HepG2 (cell line): ENCODE data around the gene CRK. TPM values are rescaled to one million over a fixed set of nuclear protein-coding genes. Genes with fewer than 3 reads are reported as not detected.

Experiments
- ATAC-seq: fragments of 200-7000 bp; cut with Tn5 transposase; 3 replicates; pipeline ENCODE4 v1.9.1; 2020; ENCODE audit warnings: mild to moderate bottlenecking, moderate library complexity
- BruUV-seq: library from RNA; stranded (reverse); fragments of 400-500 nt; replicated peaks from 2 replicates; lab custom pipeline; 2021; lab: Mats Ljungman, UMichigan
- CTCF ChIA-PET: fragments of 300-600 bp; formaldehyde crosslinking; extraction: SDS; loops from one replicate; lab custom pipeline; 2021; ENCODE audit warnings: low total read pairs, inconsistent platforms, low intra/inter-chr PET ratio; lab: Yijun Ruan, JAX
- POLR2A ChIA-PET: fragments of 350-600 bp; sonication (Branson Sonifier 250); formaldehyde crosslinking; loops from one replicate; lab custom pipeline; 2020; ENCODE audit warnings: antibody characterized with exemption, inconsistent platforms; lab: Yijun Ruan, JAX
- DNase-seq: peaks from one replicate; pipeline ENCODE4 v3.0.0-alpha.2; 2015; ENCODE audit warnings: low spot score
- FAIRE-seq: peaks from 3 replicates; lab custom pipeline; 2011; peaks lifted over from hg19 to GRCh38; lab: Jason Lieb, UNC
- H2AFZ ChIP-seq: one replicate; pipeline ENCODE4 v1.6.1; 2011; ENCODE audit warnings: low read length, inconsistent platforms
- H3K27ac ChIP-seq: fragments of 300-600 bp; 3 replicates; pipeline ENCODE4 v1.8.0; 2011; ENCODE audit warnings: mixed run types, mild to moderate bottlenecking, mixed read lengths, low read length, inconsistent platforms; ENCODE audit not compliant: insufficient read depth; ENCODE audit errors: extremely low read length
- H3K27me3 ChIP-seq, 2 experiments: fragments of 200-600 bp in 1 of 2; 2 replicates in 1 of 2; 3 replicates in 1 of 2; pipeline versions ENCODE4 v1.6.0 to v1.8.0; 2011; ENCODE audit warnings: low read length in 2 of 2, mild to moderate bottlenecking in 2 of 2, moderate library complexity in 2 of 2, inconsistent platforms in 1 of 2; ENCODE audit not compliant: insufficient read depth in 2 of 2, control insufficient read depth in 1 of 2
- H3K36me3 ChIP-seq, 2 experiments: fragments of 200-600 bp in 1 of 2; replicated peaks in 1 of 2; 2 replicates in 1 of 2; 3 replicates in 1 of 2; pipeline versions ENCODE4 v1.5.1 to v1.8.0; 2011; ENCODE audit warnings: low read length in 2 of 2, inconsistent platforms in 1 of 2; ENCODE audit not compliant: insufficient read depth in 2 of 2, control insufficient read depth in 1 of 2
- H3K4me1 ChIP-seq: 2 replicates; pipeline ENCODE4 v1.5.1; 2012; ENCODE audit warnings: low read length, inconsistent platforms; ENCODE audit not compliant: insufficient read depth
- H3K4me2 ChIP-seq: 2 replicates; pipeline ENCODE4 v1.6.0; 2011; ENCODE audit warnings: low read depth, low read length, inconsistent platforms
- H3K4me3 ChIP-seq, 3 experiments: fragments of 200-600 bp in 1 of 3; sonication (generic), shearing (Covaris generic) in 1 of 3; replicated peaks in 1 of 3; 2 replicates each; pipeline ENCODE4 v1.5.1; 2011 to 2016; ENCODE audit warnings: low read length in 3 of 3, inconsistent platforms in 2 of 3, low read depth in 2 of 3, mild to moderate bottlenecking in 2 of 3, control low read depth in 1 of 3, mixed read lengths in 1 of 3; ENCODE audit not compliant: insufficient read depth in 1 of 3
- H3K79me2 ChIP-seq: one replicate; pipeline ENCODE4 v1.6.1; 2011; ENCODE audit warnings: low read length, inconsistent platforms; ENCODE audit not compliant: insufficient read depth
- H3K9ac ChIP-seq: 2 replicates; pipeline ENCODE4 v1.6.0; 2011; ENCODE audit warnings: mild to moderate bottlenecking, low read depth, low read length, inconsistent platforms; ENCODE audit not compliant: insufficient read depth
- H3K9me3 ChIP-seq: 2 replicates; pipeline ENCODE4 v1.5.1; 2012; ENCODE audit warnings: mild to moderate bottlenecking, low read length
- H4K20me1 ChIP-seq: 2 replicates; pipeline ENCODE4 v1.6.0; 2011; ENCODE audit warnings: inconsistent platforms, mild to moderate bottlenecking, low read length, moderate library complexity; ENCODE audit not compliant: insufficient read depth
- AGO2 ChIP-seq: fragments of 200-400 bp; formaldehyde crosslinking; optimal IDR thresholded peaks from 2 replicates; pipeline ENCODE3; 2017; ENCODE audit warnings: mild to moderate bottlenecking, low read depth, low read length, moderate library complexity
- AKAP8 ChIP-seq: sonication (generic); formaldehyde crosslinking; IDR thresholded peaks from 2 replicates; pipeline ENCODE4 v1.5.1; 2020; ENCODE audit warnings: mild to moderate bottlenecking, missing genetic modification reagents
- BRD4 ChIP-seq: sonication (generic); formaldehyde crosslinking; IDR thresholded peaks from 2 replicates; pipeline ENCODE4 v1.4.0; 2020; ENCODE audit warnings: missing genetic modification reagents
- ELF1 ChIP-seq: sonication (generic); formaldehyde crosslinking; IDR thresholded peaks from 2 replicates; pipeline ENCODE4 v1.4.0; 2020; ENCODE audit warnings: missing genetic modification reagents
- GABPB1 ChIP-seq: IDR thresholded peaks from 2 replicates; pipeline ENCODE4 v1.6.1; 2016; ENCODE audit warnings: mild to moderate bottlenecking, missing genetic modification reagents, moderate library complexity, missing compliant biosample characterization
- HNRNPL ChIP-seq: fragments of 200-400 bp; formaldehyde crosslinking; IDR thresholded peaks from 2 replicates; pipeline ENCODE4 v1.6.1; 2017; ENCODE audit warnings: mild to moderate bottlenecking, low read depth, low read length
- KDM2A ChIP-seq: sonication (generic); formaldehyde crosslinking; IDR thresholded peaks from 2 replicates; pipeline ENCODE4 v1.4.0; 2020; ENCODE audit warnings: low read depth, missing genetic modification reagents, borderline replicate concordance
- PRMT3 ChIP-seq: sonication (generic); formaldehyde crosslinking; IDR thresholded peaks from 2 replicates; pipeline ENCODE4 v1.8.1; 2022; ENCODE audit warnings: low read depth, mild to moderate bottlenecking, moderate library complexity, missing genetic modification reagents, borderline replicate concordance
- ZFX ChIP-seq: sonication (generic); formaldehyde crosslinking; IDR thresholded peaks from 2 replicates; pipeline ENCODE4 v1.4.0; 2020; ENCODE audit warnings: mild to moderate bottlenecking, low read depth, missing genetic modification reagents, moderate library complexity
- ZFY ChIP-seq: sonication (generic); formaldehyde crosslinking; IDR thresholded peaks from 2 replicates; pipeline ENCODE4 v1.4.0; 2020; ENCODE audit warnings: missing genetic modification reagents
- ZNF687 ChIP-seq: sonication (generic); formaldehyde crosslinking; IDR thresholded peaks from 2 replicates; pipeline ENCODE4 v1.5.1; 2020; ENCODE audit warnings: mild to moderate bottlenecking, missing genetic modification reagents, moderate library complexity
- ZNF772 ChIP-seq: sonication (generic); formaldehyde crosslinking; IDR thresholded peaks from 2 replicates; pipeline ENCODE4 v1.5.0; 2020; ENCODE audit warnings: mild to moderate bottlenecking, missing genetic modification reagents
- ZSCAN22 ChIP-seq: sonication (generic); formaldehyde crosslinking; IDR thresholded peaks from 2 replicates; pipeline ENCODE4 v1.4.0; 2020; ENCODE audit warnings: mild to moderate bottlenecking, missing genetic modification reagents
- WGBS: methylation state at CpG from one replicate; pipeline ENCODE4 v1.1.6; 2017; ENCODE audit warnings: low lambda C conversion rate; 5-methylcytosine and 5-hydroxymethylcytosine counted together
- in situ Hi-C: cut with HindIII; loops from 2 replicates; pipeline ENCODE4 v1.10.0; 2017; ENCODE audit warnings: low pct_unique_long_range_greater_than_20kb; ENCODE audit not compliant: extremely low pct_ligation_motif_present
- intact Hi-C: fragments of 100-400 bp; cut with micrococcal nuclease; formaldehyde crosslinking; loops from one replicate; pipeline ENCODE4 v1.10.0; 2022; ENCODE audit not compliant: unreplicated experiment
- polyA plus RNA-seq, 8 experiments: library from polyadenylated mRNA; depleted of rRNA in 3 of 8; stranded (reverse) in 7 of 8; unstranded in 1 of 8; fragments of >200 nt; fragmentation: Illumina TruSeq in 4 of 8; extraction: Trizol in 4 of 8; gene quantifications; 2 replicates each; pipeline versions ENCODE4 v1.2.1 to v1.2.3, GENCODE V29; 2011 to 2016; ENCODE audit warnings: low read depth in 4 of 8, missing spikeins in 1 of 8, mixed read lengths in 1 of 8; ENCODE audit not compliant: insufficient read depth in 1 of 8
- total RNA-seq, 5 experiments: library from RNA; depleted of rRNA; stranded (reverse); fragments of >200 nt; fragmentation: Illumina TruSeq; extraction: Trizol; gene quantifications; 2 replicates each; pipeline ENCODE4 v1.2.3, GENCODE V29; 2016; ENCODE audit warnings: low read depth in 1 of 5
- TF ChIP-seq, protein P1 (sequence below): sonication (generic); formaldehyde crosslinking; IDR thresholded peaks from 2 replicates; pipeline ENCODE4 v1.8.0; 2022; ENCODE audit warnings: low read depth, missing genetic modification reagents

The CRK gene
- total and polyA plus RNA-seq, 2 of the 13 experiments (the other 11 are each of a cell fraction or from before 2014, with no cell fraction given): 47.4 to 54.2 TPM

DNA sequence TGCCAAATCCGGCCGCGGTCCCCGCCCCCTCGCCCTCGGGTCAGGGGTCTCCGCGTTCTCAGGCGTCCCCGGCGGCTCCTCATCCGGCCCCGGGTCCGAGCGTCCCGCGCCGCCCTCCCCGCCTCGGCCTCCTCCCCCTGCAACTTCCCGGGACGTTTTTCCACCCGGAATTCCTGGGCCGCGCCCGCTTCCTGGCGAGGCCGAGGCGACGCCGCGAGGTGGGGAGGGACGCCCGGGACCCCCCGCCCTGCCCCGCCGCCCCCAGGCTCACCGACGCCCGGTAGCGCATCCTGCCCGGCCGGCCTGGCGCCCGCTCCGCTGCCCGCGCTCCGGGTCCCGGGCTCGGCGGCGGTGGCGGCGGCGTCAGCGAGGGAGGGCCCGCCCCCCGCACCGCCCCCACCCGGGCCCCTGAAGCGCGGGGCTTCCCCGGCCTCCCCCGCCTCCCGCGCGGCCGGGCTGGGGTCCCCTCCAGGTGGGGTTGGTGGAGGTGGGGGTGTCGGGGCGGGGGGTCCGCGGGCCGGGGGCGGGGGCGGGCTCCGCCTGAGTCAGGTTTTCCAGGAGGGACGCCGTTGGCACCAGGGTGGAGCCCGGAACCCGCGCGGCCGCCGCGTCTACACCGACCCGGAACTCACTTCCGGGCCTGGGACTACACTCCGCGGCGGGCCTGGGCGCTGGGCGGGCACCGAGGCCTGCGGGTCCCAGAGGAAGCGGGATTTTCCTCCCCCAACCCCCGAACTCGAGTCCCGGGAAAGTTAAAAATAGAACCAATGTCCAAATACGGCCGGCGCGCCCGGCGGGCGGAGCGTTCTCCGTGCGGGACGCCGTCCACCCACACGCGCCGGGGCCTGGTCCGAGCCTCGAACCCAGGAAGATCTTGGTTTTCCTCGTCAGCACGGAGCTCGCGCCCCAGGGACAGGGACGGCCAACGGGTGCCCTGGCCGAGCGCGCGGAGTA is 29.7 kb upstream of the CRK start:
- in situ Hi-C loops: no loop called here
- peaks cover 5 to 19% of the 10 kb centered on the region in 2 experiments; a peak in 4 of 5 replicates for H3K36me3 ChIP-seq
- H3K79me2 ChIP-seq: peaks cover 16% of the 10 kb centered on the region
- 5% methylated on average over 38 of the region's 127 CpGs for WGBS
- intact Hi-C loops: no loop called here
- peak overlapping the region; percentile 54 for H3K27ac ChIP-seq
- peak; percentile 12 for DNase-seq
- no peak overlapping the region for H2AFZ ChIP-seq
- peak overlapping the region; percentile 77 for H3K9ac ChIP-seq
- BruUV-seq: no TSS peak
- peak; percentile 10; the same call in 1 of the 3 replicates for ATAC-seq
- ChIA-PET POLR2A (interaction anchor here (1.0 to 1.4 kb wide), 4 partner anchors 18 to 31 kb away, joined by 3 to 9 read pairs (median 6); partner anchors contain the start of genes CRK and INPP5K), CTCF (no interaction called here)
- no peaks in the 10 kb centered on the region; a peak in 1 of 5 replicates for H3K27me3 ChIP-seq
- H3K4me3 ChIP-seq: peak overlapping the region; percentile 77 to 82 (median 79)
- no peak for FAIRE-seq
- no peaks in the 10 kb centered on the region for H4K20me1 ChIP-seq
- H3K9me3 ChIP-seq: no peaks in the 10 kb centered on the region
- peak overlapping the region; percentile 96 for H3K4me2 ChIP-seq
- H3K4me1 ChIP-seq: peaks cover 41% of the 10 kb centered on the region
- TF ChIP-seq KDM2A (peak; percentile 22; the same call in 1 of the 2 replicates), ZNF772 (CRISPR knock-in tag) (no peak), AGO2 (peak; percentile 59), ZNF687 (CRISPR knock-in tag) (peak; percentile 45), ZFY (CRISPR knock-in tag) (peak; percentile 27; the same call in 1 of the 2 replicates), ZFX (CRISPR knock-in tag) (peak; percentile 52; the same call in 1 of the 2 replicates), HNRNPL (0 out of 2 replicates have a peak, but pooled peaks have one; percentile 38), GABPB1 (CRISPR knock-in tag) (peak; percentile 75), PRMT3 (CRISPR knock-in tag) (no peak), AKAP8 (CRISPR knock-in tag) (peak; percentile 84), BRD4 (CRISPR knock-in tag) (no peak), ZSCAN22 (no peak), ELF1 (peak; percentile 72)
- TF ChIP-seq, protein P1, sequence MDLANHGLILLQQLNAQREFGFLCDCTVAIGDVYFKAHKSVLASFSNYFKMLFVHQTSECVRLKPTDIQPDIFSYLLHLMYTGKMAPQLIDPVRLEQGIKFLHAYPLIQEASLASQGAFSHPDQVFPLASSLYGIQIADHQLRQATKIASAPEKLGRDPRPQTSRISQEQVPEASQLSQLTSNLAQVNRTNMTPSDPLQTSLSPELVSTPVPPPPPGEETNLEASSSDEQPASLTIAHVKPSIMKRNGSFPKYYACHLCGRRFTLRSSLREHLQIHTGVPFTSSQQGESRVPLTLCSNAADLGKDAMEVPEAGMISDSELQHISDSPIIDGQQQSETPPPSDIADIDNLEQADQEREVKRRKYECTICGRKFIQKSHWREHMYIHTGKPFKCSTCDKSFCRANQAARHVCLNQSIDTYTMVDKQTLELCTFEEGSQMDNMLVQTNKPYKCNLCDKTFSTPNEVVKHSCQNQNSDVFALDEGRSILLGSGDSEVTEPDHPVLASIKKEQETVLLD (CRISPR knock-in tag): 0 out of 2 replicates have a peak, but pooled peaks have one; percentile 30
